PC-9 (cell line): ENCODE data around the gene PTPRT.

Experiments used
- EZH2 ChIP-seq: fragments of 200-600 bp; sonication (generic); IDR thresholded peaks from 2 replicates; pipeline ENCODE4 v1.8.0; 2017; ENCODE audit warnings: antibody characterized with exemption, low read depth
- TF ChIP-seq, protein P1 (sequence below): fragments of 200-600 bp; sonication (generic); conservative IDR thresholded peaks from 2 replicates; pipeline ENCODE4 v1.6.1; 2017; ENCODE audit warnings: mixed run types, antibody characterized with exemption, mild to moderate bottlenecking, moderate library complexity

DNA sequence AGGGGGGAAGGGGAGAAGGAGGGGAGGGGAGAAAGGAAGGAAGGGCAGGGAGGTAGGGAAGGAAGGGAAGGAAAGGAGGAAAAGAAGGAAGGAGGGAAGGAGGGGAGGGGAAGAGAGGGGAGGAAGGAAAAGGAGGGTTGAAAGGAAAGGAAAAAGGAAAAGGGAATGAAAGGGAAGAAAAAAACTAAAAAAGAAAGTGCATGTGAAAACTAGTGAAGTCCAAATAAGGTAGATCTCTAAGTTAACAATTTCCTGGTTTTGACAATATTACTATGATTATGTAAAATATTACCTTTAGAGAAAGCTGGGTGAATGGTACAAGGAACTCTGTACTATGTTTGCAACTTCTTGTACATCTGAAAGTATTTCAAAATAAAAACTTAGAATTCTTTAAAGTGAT lies 132.4 kb downstream of the PTPRT start:
- TF ChIP-seq EZH2 = no peak
- TF ChIP-seq, protein P1, sequence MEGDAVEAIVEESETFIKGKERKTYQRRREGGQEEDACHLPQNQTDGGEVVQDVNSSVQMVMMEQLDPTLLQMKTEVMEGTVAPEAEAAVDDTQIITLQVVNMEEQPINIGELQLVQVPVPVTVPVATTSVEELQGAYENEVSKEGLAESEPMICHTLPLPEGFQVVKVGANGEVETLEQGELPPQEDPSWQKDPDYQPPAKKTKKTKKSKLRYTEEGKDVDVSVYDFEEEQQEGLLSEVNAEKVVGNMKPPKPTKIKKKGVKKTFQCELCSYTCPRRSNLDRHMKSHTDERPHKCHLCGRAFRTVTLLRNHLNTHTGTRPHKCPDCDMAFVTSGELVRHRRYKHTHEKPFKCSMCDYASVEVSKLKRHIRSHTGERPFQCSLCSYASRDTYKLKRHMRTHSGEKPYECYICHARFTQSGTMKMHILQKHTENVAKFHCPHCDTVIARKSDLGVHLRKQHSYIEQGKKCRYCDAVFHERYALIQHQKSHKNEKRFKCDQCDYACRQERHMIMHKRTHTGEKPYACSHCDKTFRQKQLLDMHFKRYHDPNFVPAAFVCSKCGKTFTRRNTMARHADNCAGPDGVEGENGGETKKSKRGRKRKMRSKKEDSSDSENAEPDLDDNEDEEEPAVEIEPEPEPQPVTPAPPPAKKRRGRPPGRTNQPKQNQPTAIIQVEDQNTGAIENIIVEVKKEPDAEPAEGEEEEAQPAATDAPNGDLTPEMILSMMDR = no peak
